Stomach smooth muscle (tissue), 2 donors: ENCODE results near the gene SUN5.

Experiments used
- H3K27ac ChIP-seq: one replicate; pipeline ENCODE4 v1.7.0; 2013; ENCODE audit warnings: mild to moderate bottlenecking, low read length, inconsistent platforms
- H3K27me3 ChIP-seq, 2 donors: one replicate each; pipeline ENCODE4 v1.7.0; 2013; ENCODE audit warnings: low read length in 2 of 2; ENCODE audit not compliant: insufficient read depth in 2 of 2, control insufficient read depth in 1 of 2
- H3K36me3 ChIP-seq, 2 donors: one replicate each; pipeline ENCODE4 v1.7.0; 2013; ENCODE audit warnings: low read length in 2 of 2; ENCODE audit not compliant: control insufficient read depth in 2 of 2, insufficient read depth in 2 of 2
- H3K4me1 ChIP-seq: one replicate; pipeline ENCODE4 v1.7.0; 2013; ENCODE audit warnings: low read length; ENCODE audit not compliant: control insufficient read depth, insufficient read depth
- H3K4me3 ChIP-seq, 2 donors: one replicate each; pipeline ENCODE4 v1.7.0; 2013; ENCODE audit warnings: low read length in 2 of 2
- H3K9ac ChIP-seq, 2 donors: one replicate each; pipeline ENCODE4 v1.7.0; 2013; ENCODE audit warnings: low read length in 2 of 2, mild to moderate bottlenecking in 1 of 2
- H3K9me3 ChIP-seq, 2 donors: one replicate each; pipeline ENCODE4 v1.7.0; 2013; ENCODE audit warnings: low read length in 2 of 2; ENCODE audit not compliant: control insufficient read depth in 2 of 2
- donor health status: healthy.
- donor health status: Pancreatic carcinoma.

SUN5 gene

DNA sequence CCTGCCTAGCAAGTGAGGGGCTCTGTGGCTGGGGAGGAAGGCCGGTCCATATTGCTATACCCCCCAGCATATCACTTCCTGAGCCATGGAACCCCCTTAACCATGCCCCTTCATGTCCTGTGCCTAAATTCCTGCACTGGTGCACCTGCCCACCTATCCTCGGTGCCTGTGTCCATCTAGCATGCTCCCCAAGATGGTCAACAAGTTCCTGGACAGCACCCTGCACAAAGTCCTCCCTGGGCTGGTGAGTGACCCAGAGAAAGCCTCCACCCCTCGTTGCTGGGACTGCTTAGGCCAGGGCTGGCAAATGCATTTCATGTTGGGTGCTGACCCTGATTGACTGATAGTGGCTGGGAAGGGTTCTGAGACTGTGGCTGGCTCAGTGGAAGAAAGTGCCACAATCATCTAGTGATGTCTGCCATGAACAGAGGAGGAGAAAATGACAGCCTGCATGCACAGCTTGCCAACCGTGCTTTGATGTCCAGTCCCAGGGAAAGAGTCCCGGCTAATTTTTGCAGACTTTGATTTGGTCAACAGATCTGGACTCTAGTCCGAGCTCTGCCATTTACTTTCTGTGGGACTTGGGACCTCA, 30.8 kb upstream of the SUN5 start:
- peaks cover 0 to 2% of the 10 kb centered on the region in 2 donors for H3K27me3 ChIP-seq
- no peak overlapping the region for H3K9ac ChIP-seq
- H3K27ac ChIP-seq = no peak overlapping the region
- peaks cover 2 to 5% of the 10 kb centered on the region in 2 donors for H3K9me3 ChIP-seq
- H3K4me3 ChIP-seq = no peak overlapping the region
- no peaks in the 10 kb centered on the region for H3K4me1 ChIP-seq
- H3K36me3 ChIP-seq = no peaks in the 10 kb centered on the region

DNA sequence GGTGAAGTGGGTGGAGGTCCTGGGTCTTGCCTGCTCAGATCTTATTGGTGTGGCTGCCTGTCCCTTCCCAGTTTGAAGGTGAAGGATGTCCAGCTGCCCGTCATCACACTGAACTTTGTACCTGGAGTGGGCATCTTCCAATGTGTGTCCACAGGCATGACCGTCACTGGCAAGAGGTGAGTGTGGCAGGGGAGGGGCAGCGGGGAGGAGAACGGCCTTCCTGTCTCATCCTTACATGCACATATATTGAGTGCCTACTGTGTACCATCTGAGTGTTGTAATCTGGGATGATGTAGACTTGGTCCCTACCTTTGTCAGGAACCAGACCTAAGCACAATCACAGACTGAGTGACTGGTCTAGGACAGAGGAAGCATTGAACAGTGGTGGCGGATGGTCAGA, 29.9 kb upstream of the SUN5 start:
- no peak overlapping the region for H3K9ac ChIP-seq
- no peak overlapping the region for H3K27ac ChIP-seq
- no peaks in the 10 kb centered on the region for H3K4me1 ChIP-seq
- peaks cover 0 to 2% of the 10 kb centered on the region in 2 donors for H3K27me3 ChIP-seq
- no peak overlapping the region for H3K4me3 ChIP-seq
- H3K9me3 ChIP-seq = peaks cover 2 to 5% of the 10 kb centered on the region in 2 donors
- H3K36me3 ChIP-seq = no peaks in the 10 kb centered on the region

DNA sequence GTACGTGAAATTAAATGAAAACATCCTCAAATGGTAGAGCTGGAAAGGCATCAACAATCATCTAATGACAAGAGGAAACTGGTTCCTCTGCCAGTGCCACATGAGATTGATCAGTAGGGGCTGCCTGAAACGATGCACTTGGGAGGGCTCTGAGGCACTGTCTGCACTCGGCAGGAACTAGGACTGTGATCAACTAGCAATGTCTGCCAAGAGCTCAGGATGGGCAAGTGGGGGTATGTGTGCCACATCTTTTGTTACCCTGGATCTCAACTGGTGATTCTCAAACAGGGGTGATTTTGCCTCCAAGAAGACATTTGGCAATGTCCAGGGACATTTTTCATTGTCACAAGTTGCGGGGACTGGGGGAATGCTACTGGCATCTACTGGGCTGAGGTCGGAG, 29.1 kb upstream of the SUN5 start:
- no peaks in the 10 kb centered on the region for H3K4me1 ChIP-seq
- H3K9ac ChIP-seq = no peak overlapping the region
- H3K9me3 ChIP-seq = peaks cover 2 to 5% of the 10 kb centered on the region in 2 donors
- H3K27me3 ChIP-seq = peaks cover 0 to 2% of the 10 kb centered on the region in 2 donors
- H3K36me3 ChIP-seq = no peaks in the 10 kb centered on the region
- H3K4me3 ChIP-seq = no peak overlapping the region
- no peak overlapping the region for H3K27ac ChIP-seq

DNA sequence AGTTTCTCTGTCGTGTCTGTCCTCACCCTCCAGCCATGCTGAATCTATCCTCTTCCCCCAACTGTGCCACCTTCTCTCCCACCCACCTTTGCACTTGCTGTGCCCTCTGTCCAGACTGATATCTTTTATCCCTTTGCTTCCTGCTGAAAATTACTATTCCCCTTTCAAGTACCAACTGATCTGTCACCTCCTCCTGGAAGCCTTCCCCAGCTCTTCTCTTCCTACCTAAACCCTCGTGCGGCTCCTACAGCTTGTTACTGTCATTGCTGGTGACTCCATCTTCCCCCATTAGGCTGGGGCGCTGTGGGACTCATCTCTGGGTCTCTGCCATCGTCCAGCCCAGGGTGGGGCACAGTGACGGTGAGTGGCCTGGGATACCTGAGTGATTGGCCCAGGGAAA, 28.3 kb upstream of the SUN5 start:
- no peaks in the 10 kb centered on the region for H3K4me1 ChIP-seq
- H3K9me3 ChIP-seq = peaks cover 2 to 5% of the 10 kb centered on the region in 2 donors
- H3K27ac ChIP-seq = no peak overlapping the region
- H3K4me3 ChIP-seq = no peak overlapping the region
- H3K27me3 ChIP-seq = peaks cover 0 to 2% of the 10 kb centered on the region in 2 donors
- H3K36me3 ChIP-seq = no peaks in the 10 kb centered on the region
- H3K9ac ChIP-seq = no peak overlapping the region

DNA sequence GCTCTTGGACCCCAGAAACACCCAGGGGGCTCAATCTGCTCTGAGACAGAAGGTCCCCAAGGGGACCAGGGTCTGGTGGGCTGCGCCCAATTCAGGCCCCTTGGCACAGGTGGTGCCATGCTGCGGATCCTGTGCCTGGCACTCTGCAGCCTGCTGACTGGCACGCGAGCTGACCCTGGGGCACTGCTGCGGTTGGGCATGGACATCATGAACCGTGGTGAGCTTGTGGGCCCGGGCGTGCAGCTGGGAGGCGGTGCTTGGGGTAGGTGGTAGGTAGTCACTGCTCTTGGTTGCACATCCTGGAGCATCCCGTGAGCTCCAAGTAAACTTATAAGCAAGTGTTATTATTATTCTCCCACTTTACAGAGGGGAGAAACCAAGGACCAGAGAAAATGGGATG, 27.3 kb upstream of the SUN5 start, which contains the start of gene BPIFB6:
Gene BPIFB6, plus strand, starts transcription at position 118 of the 400 bp plus-strand sequence. Its CDS starts 0 bp downstream, at position 118.
- peaks cover 0 to 2% of the 10 kb centered on the region in 2 donors for H3K27me3 ChIP-seq
- peaks cover 2 to 5% of the 10 kb centered on the region in 2 donors for H3K9me3 ChIP-seq
- no peak within 1 kb of the TSS for H3K9ac ChIP-seq
- H3K27ac ChIP-seq = no peak within 1 kb of the TSS
- H3K4me3 ChIP-seq = no peak within 1 kb of the TSS
- no peaks in the 10 kb centered on the region for H3K36me3 ChIP-seq
- no peaks in the 10 kb centered on the region for H3K4me1 ChIP-seq

- Histone ChIP-seq H3K4me3 (no peak overlapping the region), H3K9ac (no peak overlapping the region), H3K36me3 (no peaks in the 10 kb centered on the region), H3K27me3 (peaks cover 0 to 2% of the 10 kb centered on the region in 2 donors), H3K4me1 (no peaks in the 10 kb centered on the region), H3K27ac (no peak overlapping the region), H3K9me3 (peaks cover 2 to 5% of the 10 kb centered on the region in 2 donors)
Measured at GRCh38 chr20:33030569-33030968, 26.3 kb upstream of the SUN5 start.

DNA sequence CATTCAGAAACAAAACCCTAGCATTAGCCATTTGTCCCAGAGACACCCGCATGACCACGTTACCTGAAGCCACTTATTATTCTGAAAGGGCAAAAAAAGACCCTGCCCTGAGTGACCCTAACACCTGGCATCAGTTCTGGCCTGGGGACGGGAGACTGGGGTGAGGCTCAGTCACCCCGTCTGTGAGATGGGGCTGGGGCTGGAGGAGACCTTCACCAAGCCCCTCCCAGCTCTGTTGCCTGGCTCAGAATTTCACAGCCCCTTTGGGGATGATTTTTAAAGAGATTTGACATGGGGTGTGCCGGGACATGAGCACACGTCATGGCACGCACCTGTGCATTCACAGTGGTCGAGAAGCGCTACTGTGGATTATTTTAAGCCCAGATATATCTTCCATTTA, 25.8 kb upstream of the SUN5 start:
- peaks cover 2 to 5% of the 10 kb centered on the region in 2 donors for H3K9me3 ChIP-seq
- no peak overlapping the region for H3K4me3 ChIP-seq
- no peak overlapping the region for H3K27ac ChIP-seq
- H3K27me3 ChIP-seq = peaks cover 0 to 2% of the 10 kb centered on the region in 2 donors
- H3K9ac ChIP-seq = no peak overlapping the region
- H3K36me3 ChIP-seq = no peaks in the 10 kb centered on the region
- no peaks in the 10 kb centered on the region for H3K4me1 ChIP-seq

DNA sequence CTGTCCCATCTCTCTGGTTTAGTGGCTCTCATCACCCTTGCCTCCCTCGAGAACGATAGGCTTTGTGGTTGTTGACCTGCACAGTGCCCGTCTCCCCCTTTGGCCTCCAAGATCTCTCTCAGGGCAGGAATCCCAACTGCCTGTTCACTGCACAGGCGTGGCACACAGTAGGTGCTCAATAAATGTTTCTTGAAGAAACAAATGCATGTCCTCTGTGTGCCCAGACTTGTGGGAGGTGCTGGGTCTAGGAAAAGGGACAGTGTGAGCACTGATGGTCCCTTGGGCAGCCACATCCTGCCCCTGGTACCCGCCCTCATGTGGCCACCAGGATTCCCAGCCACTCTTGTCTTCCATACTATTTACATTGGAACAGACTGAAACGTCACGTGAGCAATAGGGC, 24.6 kb upstream of the SUN5 start:
- H3K27ac ChIP-seq = no peak overlapping the region

GRCh38 chr20:33027769-33028751, 23.8 kb upstream of the SUN5 start:
- H3K9ac ChIP-seq = no peak overlapping the region
- H3K27me3 ChIP-seq = peaks cover 0 to 2% of the 10 kb centered on the region in 2 donors
- H3K4me3 ChIP-seq = no peak overlapping the region
- H3K27ac ChIP-seq = no peak overlapping the region
- H3K9me3 ChIP-seq = no peaks in the 10 kb centered on the region
- H3K4me1 ChIP-seq = no peaks in the 10 kb centered on the region
- H3K36me3 ChIP-seq = no peaks in the 10 kb centered on the region

More for the DNA sequence above, 24.6 kb upstream of the SUN5 start:
- Histone ChIP-seq H3K4me3 (no peak overlapping the region), H3K36me3 (no peaks in the 10 kb centered on the region), H3K27me3 (peaks cover 0 to 2% of the 10 kb centered on the region in 2 donors), H3K4me1 (no peaks in the 10 kb centered on the region), H3K9me3 (peaks cover 2 to 5% of the 10 kb centered on the region in 2 donors), H3K9ac (no peak overlapping the region)

DNA sequence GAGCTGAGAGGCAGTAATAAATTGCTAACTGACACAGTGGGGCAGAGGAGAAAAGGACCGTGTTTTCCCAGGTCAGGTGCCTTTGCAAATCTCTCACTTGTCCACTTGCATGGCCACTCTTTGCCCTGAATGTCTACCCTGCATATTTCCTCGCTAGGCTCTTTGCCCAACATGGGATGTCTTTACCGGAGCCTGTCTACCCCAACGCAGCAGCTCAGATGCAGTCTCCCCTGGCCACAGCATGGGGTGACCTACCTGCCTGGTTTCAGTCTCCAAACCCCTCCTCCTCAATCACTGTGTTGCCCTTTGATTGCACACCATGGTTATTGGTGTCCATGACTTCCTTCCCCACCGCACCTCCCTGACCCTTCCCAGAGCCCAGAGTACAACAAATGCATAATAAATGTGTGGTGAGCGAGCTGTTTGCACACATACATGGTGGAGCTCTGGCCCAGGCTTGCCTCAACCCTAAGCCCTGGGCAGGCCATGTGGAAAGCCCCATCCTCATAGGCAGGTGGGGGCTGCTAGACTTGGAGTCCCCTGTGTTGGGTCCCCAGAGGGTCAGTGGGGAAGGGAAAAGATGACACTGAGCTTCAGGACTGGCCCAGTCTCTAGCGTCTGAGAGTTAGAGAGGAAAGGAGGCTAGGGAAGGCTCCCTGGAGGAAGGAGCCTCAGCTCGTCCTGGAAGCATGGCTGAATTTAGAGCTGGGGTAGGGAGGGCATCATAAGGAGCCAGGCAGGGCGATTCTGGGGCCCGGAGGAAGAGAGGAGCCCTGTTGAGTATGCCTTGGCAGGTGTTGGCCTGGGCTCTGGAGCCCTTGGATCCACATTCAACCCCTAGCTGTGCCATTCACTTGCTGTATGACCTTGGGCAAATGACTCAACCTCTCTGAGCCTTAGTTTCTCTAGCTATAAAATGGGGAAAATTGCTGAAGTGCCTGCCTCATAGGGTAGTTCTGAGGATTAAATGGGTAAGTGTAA, 22.8 kb upstream of the SUN5 start:
- H3K27ac ChIP-seq = no peak overlapping the region
- no peaks in the 10 kb centered on the region for H3K9me3 ChIP-seq
- no peak overlapping the region for H3K9ac ChIP-seq
- H3K36me3 ChIP-seq = no peaks in the 10 kb centered on the region
- H3K27me3 ChIP-seq = peaks cover 0 to 2% of the 10 kb centered on the region in 2 donors
- no peaks in the 10 kb centered on the region for H3K4me1 ChIP-seq
- no peak overlapping the region for H3K4me3 ChIP-seq
